H1 (cell line): ENCODE data around the gene F8. TPM values are rescaled to one million over a fixed set of nuclear protein-coding genes. Genes with fewer than 3 reads are reported as not detected.
A peak's percentile ranks its signal among the peaks of the same experiment; 100 is the strongest.

Experiments
- CTCF ChIA-PET: fragments of 300-600 bp; sonication (Branson Sonifier 250); formaldehyde crosslinking; loops from one replicate; lab custom pipeline; 2021; ENCODE audit not compliant: partially characterized antibody; lab: Charles Lee
- POLR2A ChIA-PET: fragments of 300-600 bp; sonication (Branson Sonifier 250); formaldehyde crosslinking; loops from one replicate; lab custom pipeline; 2021; ENCODE audit warnings: inconsistent platforms; ENCODE audit not compliant: partially characterized antibody; lab: Charles Lee
- DNase-seq, 2 experiments: peaks; one replicate each; pipeline versions ENCODE4 v3.0.0 to v3.0.0-alpha.2; 2010 to 2022; ENCODE audit warnings: low spot score in 2 of 2, low read depth in 1 of 2, mixed read lengths in 1 of 2
- FAIRE-seq: peaks from 2 replicates; lab custom pipeline; 2011; peaks lifted over from hg19 to GRCh38; lab: Jason Lieb, UNC
- H2AFZ ChIP-seq: 2 replicates; pipeline ENCODE4 v1.8.1; 2012; ENCODE audit warnings: low read length, inconsistent platforms
- H2AK5ac ChIP-seq: 2 replicates; pipeline ENCODE4 v1.6.1; 2013; ENCODE audit warnings: low read depth, low read length
- H2BK120ac ChIP-seq: replicated peaks from 2 replicates; pipeline ENCODE3; 2013; ENCODE audit warnings: low read depth, low read length, inconsistent platforms
- H2BK12ac ChIP-seq: 2 replicates; pipeline ENCODE4 v1.6.1; 2013; ENCODE audit warnings: low read depth, low read length
- H2BK15ac ChIP-seq: 2 replicates; pipeline ENCODE4 v1.6.1; 2013; ENCODE audit warnings: low read length
- H2BK20ac ChIP-seq: 2 replicates; pipeline ENCODE4 v1.6.1; 2013; ENCODE audit warnings: low read length
- H2BK5ac ChIP-seq: 2 replicates; pipeline ENCODE4 v1.6.1; 2013; ENCODE audit warnings: low read depth, low read length
- H3K14ac ChIP-seq: 2 replicates; pipeline ENCODE4 v1.6.1; 2013; ENCODE audit warnings: inconsistent platforms; ENCODE audit not compliant: insufficient read length
- H3K18ac ChIP-seq: 2 replicates; pipeline ENCODE4 v1.6.1; 2013; ENCODE audit warnings: low read length; ENCODE audit errors: extremely low read depth
- H3K23ac ChIP-seq: 2 replicates; pipeline ENCODE4 v1.6.1; 2013; ENCODE audit warnings: inconsistent platforms; ENCODE audit not compliant: insufficient read length
- H3K23me2 ChIP-seq: 2 replicates; pipeline ENCODE4 v1.6.1; 2013; ENCODE audit warnings: low read depth, low read length
- H3K27ac ChIP-seq: 2 replicates; pipeline ENCODE4 v1.6.1; 2011; ENCODE audit warnings: low read depth, low read length, inconsistent platforms
- H3K27me3 ChIP-seq, 4 experiments: replicated peaks in 1 of 4; 1 replicate in 1 of 4; 2 replicates in 3 of 4; pipeline versions ENCODE4 v1.6.1 to v1.8.1; 2011 to 2013; ENCODE audit warnings: low read length in 3 of 4, mild to moderate bottlenecking in 3 of 4, inconsistent platforms in 2 of 4, mixed read lengths in 2 of 4, moderate library complexity in 1 of 4; ENCODE audit not compliant: control insufficient read depth in 3 of 4, insufficient read depth in 3 of 4; ENCODE audit errors: extremely low read depth in 1 of 4
- H3K36me3 ChIP-seq, 4 experiments: 2 replicates each; pipeline versions ENCODE4 v1.6.1 to v1.8.1; 2011 to 2013; ENCODE audit warnings: mild to moderate bottlenecking in 4 of 4, low read length in 3 of 4, moderate library complexity in 2 of 4, control low read depth in 1 of 4, inconsistent platforms in 1 of 4; ENCODE audit not compliant: insufficient read depth in 4 of 4, control insufficient read depth in 2 of 4
- H3K4ac ChIP-seq: replicated peaks from 2 replicates; pipeline ENCODE3; 2013; ENCODE audit warnings: low read length, low read depth, mixed read lengths, inconsistent platforms; ENCODE audit not compliant: insufficient read length
- H3K4me1 ChIP-seq, 4 experiments: replicated peaks in 1 of 4; 1 replicate in 1 of 4; 2 replicates in 3 of 4; pipeline versions ENCODE4 v1.6.1 to v1.8.1; 2011 to 2013; ENCODE audit warnings: low read length in 3 of 4, inconsistent platforms in 2 of 4, mixed read lengths in 1 of 4; ENCODE audit not compliant: insufficient read depth in 4 of 4, control insufficient read depth in 3 of 4
- H3K4me2 ChIP-seq, 2 experiments: 2 replicates each; pipeline versions ENCODE4 v1.6.1 to v1.8.1; 2011 to 2013; ENCODE audit warnings: low read depth in 2 of 2, low read length in 2 of 2, control low read depth in 1 of 2, inconsistent platforms in 1 of 2, mild to moderate bottlenecking in 1 of 2; ENCODE audit not compliant: insufficient read depth in 1 of 2
- H3K4me3 ChIP-seq, 4 experiments: fragments of 200-600, 300-600 bp in 1 of 4; sonication (generic), shearing (Covaris generic), sonication (Bioruptor Twin) in 1 of 4; 2 replicates each; pipeline versions ENCODE4 v1.5.1 to v1.8.1; 2011 to 2016; ENCODE audit warnings: low read length in 4 of 4, low read depth in 3 of 4, control low read depth in 2 of 4, inconsistent platforms in 2 of 4, mild to moderate bottlenecking in 2 of 4, mixed read lengths in 1 of 4, moderate library complexity in 1 of 4; ENCODE audit not compliant: insufficient read depth in 2 of 4; ENCODE audit errors: extremely low read depth in 1 of 4
- H3K56ac ChIP-seq: replicated peaks from 2 replicates; pipeline ENCODE3; 2013; ENCODE audit warnings: low read depth, mild to moderate bottlenecking, mixed read lengths, low read length, inconsistent platforms; ENCODE audit not compliant: insufficient read length
- H3K79me1 ChIP-seq: 2 replicates; pipeline ENCODE4 v1.6.1; 2013; ENCODE audit warnings: low read depth, low read length, control low read depth
- H3K79me2 ChIP-seq, 2 experiments: 2 replicates each; pipeline versions ENCODE4 v1.6.1 to v1.8.1; 2012 to 2013; ENCODE audit warnings: low read length in 2 of 2, mild to moderate bottlenecking in 2 of 2, inconsistent platforms in 1 of 2; ENCODE audit not compliant: insufficient read depth in 2 of 2, control insufficient read depth in 1 of 2
- H3K9ac ChIP-seq, 4 experiments: replicated peaks in 1 of 4; 1 replicate in 1 of 4; 2 replicates in 3 of 4; pipeline versions ENCODE4 v1.6.1 to v1.8.1; 2011 to 2013; ENCODE audit warnings: low read depth in 3 of 4, low read length in 3 of 4, control low read depth in 2 of 4, mild to moderate bottlenecking in 2 of 4, moderate library complexity in 2 of 4, inconsistent platforms in 1 of 4; ENCODE audit errors: extremely low read depth in 1 of 4
- H3K9me3 ChIP-seq, 2 experiments: 2 replicates each; pipeline versions ENCODE4 v1.6.1 to v1.8.1; 2012 to 2013; ENCODE audit warnings: mild to moderate bottlenecking in 2 of 2, moderate library complexity in 2 of 2, control low read depth in 1 of 2, inconsistent platforms in 1 of 2, low read depth in 1 of 2, low read length in 1 of 2, mixed read lengths in 1 of 2; ENCODE audit not compliant: insufficient read depth in 2 of 2
- H4K20me1 ChIP-seq, 2 experiments: replicated peaks in 1 of 2; 2 replicates each; pipeline versions ENCODE3 to v1.8.1; 2011 to 2013; ENCODE audit warnings: inconsistent platforms in 2 of 2, low read length in 2 of 2, mild to moderate bottlenecking in 1 of 2; ENCODE audit not compliant: insufficient read depth in 2 of 2, control insufficient read depth in 1 of 2
- H4K5ac ChIP-seq: 2 replicates; pipeline ENCODE4 v1.6.1; 2013; ENCODE audit warnings: low read length, low read depth, mixed read lengths, inconsistent platforms; ENCODE audit not compliant: insufficient read length
- H4K8ac ChIP-seq: 2 replicates; pipeline ENCODE4 v1.8.0; 2013; ENCODE audit warnings: mild to moderate bottlenecking, moderate library complexity, low read length, inconsistent platforms; ENCODE audit not compliant: insufficient read depth; ENCODE audit errors: extremely low read depth
- H4K91ac ChIP-seq: replicated peaks from 2 replicates; pipeline ENCODE3; 2013; ENCODE audit warnings: low read length, mixed read lengths, inconsistent platforms; ENCODE audit not compliant: insufficient read length
- E2F6 ChIP-seq: IDR thresholded peaks from 2 replicates; pipeline ENCODE4 v1.6.1; 2012; ENCODE audit warnings: inconsistent platforms
- NRF1 ChIP-seq: IDR thresholded peaks from 2 replicates; pipeline ENCODE4 v1.6.1; 2011; ENCODE audit warnings: mild to moderate bottlenecking, low read depth, low read length, improper control_type of control experiment
- RAD21 ChIP-seq, 2 experiments: IDR thresholded peaks in 1 of 2; conservative IDR thresholded peaks in 1 of 2; 2 replicates each; pipeline ENCODE4 v1.6.1; 2011; ENCODE audit warnings: low read depth in 2 of 2, low read length in 2 of 2, improper control_type of control experiment in 1 of 2, inconsistent platforms in 1 of 2, mild to moderate bottlenecking in 1 of 2, moderate library complexity in 1 of 2
- RNF2 ChIP-seq: fragments of 200-900, 300-1000 bp; sonication (generic); IDR thresholded peaks from 2 replicates; pipeline ENCODE4 v1.7.1; 2016; ENCODE audit warnings: borderline replicate concordance, low read depth, mild to moderate bottlenecking, antibody characterized with exemption, low read length; ENCODE audit not compliant: poor library complexity, severe bottlenecking; ENCODE audit errors: missing control alignments
- SAP30 ChIP-seq: fragments of 300-600 bp; sonication (generic); IDR thresholded peaks from 2 replicates; pipeline ENCODE4 v1.7.1; 2012; ENCODE audit warnings: low read length, moderate library complexity, mild to moderate bottlenecking, inconsistent platforms; ENCODE audit not compliant: insufficient read depth, insufficient replicate concordance
- SUZ12 ChIP-seq: fragments of 200-600 bp; sonication (generic); IDR thresholded peaks from 2 replicates; pipeline ENCODE4 v1.6.1; 2012; ENCODE audit warnings: mild to moderate bottlenecking, inconsistent platforms, low read length, moderate library complexity, mixed read lengths
- TEAD4 ChIP-seq: IDR thresholded peaks from 2 replicates; pipeline ENCODE4 v1.6.1; 2012; ENCODE audit warnings: low read depth, low read length, inconsistent platforms, mixed read lengths
- ZNF274 ChIP-seq: IDR thresholded peaks from 2 replicates; pipeline ENCODE4 v1.7.0; 2012; ENCODE audit warnings: low read length, borderline replicate concordance; ENCODE audit errors: extremely low read depth
- WGBS, 2 experiments: shearing (Covaris generic) in 1 of 2; methylation state at CpG; one replicate each; pipeline versions ENCODE4 v1.1.6 to v1.1.7; 2013 to 2015; ENCODE audit warnings: low lambda C conversion rate in 2 of 2, mixed read lengths in 2 of 2, inconsistent platforms in 1 of 2, low coverage in 1 of 2, missing lambda C conversion rate in 1 of 2; ENCODE audit not compliant: insufficient replicate concordance in 2 of 2, insufficient coverage in 1 of 2, insufficient read length in 1 of 2; ENCODE audit errors: extremely low coverage in 1 of 2, missing lambda C conversion rate in 1 of 2; 5-methylcytosine and 5-hydroxymethylcytosine counted together
- polyA plus RNA-seq, 7 experiments: library from polyadenylated mRNA; depleted of rRNA in 3 of 7; stranded (reverse) in 5 of 7; unstranded in 2 of 7; fragments of >200 nt in 5 of 7; fragments of 200-250 nt in 2 of 7; gene quantifications; 1 replicate in 5 of 7; 2 replicates in 1 of 7; 4 replicates in 1 of 7; pipeline versions ENCODE4 v1.2.1 to v1.2.3, GENCODE V29; 2011 to 2013; ENCODE audit warnings: missing spikeins in 2 of 7, mixed read lengths in 2 of 7
- total RNA-seq: library from RNA; stranded (reverse); fragmentation: NEBNext Ultra II Directional; extraction: Animal tissue kit (Norgen Biotek cat#: 25700); gene quantifications from 2 replicates; pipeline ENCODE4 v1.2.1, GENCODE V29; 2021

The F8 gene
- total and polyA plus RNA-seq, 2 of the 8 experiments (the other 6 are each of a cell fraction or from before 2014, with no cell fraction given) = 1.1 to 2.6 TPM

- H4K8ac ChIP-seq = peak overlapping the region; percentile 75
- no peak overlapping the region for H3K56ac ChIP-seq
- no peak overlapping the region for H3K27ac ChIP-seq
- POLR2A ChIA-PET = interaction anchor here (1.0 to 1.3 kb wide), 2 partner anchors 9 to 24 kb away, joined by 3 read pairs; no protein-coding TSS in a partner anchor
- H3K79me2 ChIP-seq = no peaks in the 10 kb centered on the region
- peak overlapping the region in 1 of 4 experiments; percentile 43; a peak in 4 of 7 replicates for H3K9ac ChIP-seq
- no peak overlapping the region for H2BK20ac ChIP-seq
- peak; percentile 100 for FAIRE-seq
- peak overlapping the region; percentile 35 to 61 for H3K4me2 ChIP-seq
- H3K14ac ChIP-seq = no peak overlapping the region
- WGBS, 2 experiments = 48% methylated on average over 14 of the region's 25 CpGs; no CpG with 5 or more reads in 1 of the 2 experiments
- peaks cover 0 to 7% (median 0%) of the 10 kb centered on the region in 4 experiments; a peak in 2 of 8 replicates for H3K36me3 ChIP-seq
- no peak overlapping the region for H3K4ac ChIP-seq
- peak; percentile 63 to 65 for DNase-seq
- H4K20me1 ChIP-seq = no peaks in the 10 kb centered on the region
- peak overlapping the region; percentile 92 for H2AFZ ChIP-seq
- no peak overlapping the region for H2BK5ac ChIP-seq
- H4K5ac ChIP-seq = no peak overlapping the region
- no peak overlapping the region for H2BK120ac ChIP-seq
- no peak overlapping the region for H2BK15ac ChIP-seq
- H3K4me1 ChIP-seq = no peaks in the 10 kb centered on the region
- H2BK12ac ChIP-seq = no peak overlapping the region
- no peak overlapping the region for H3K18ac ChIP-seq
- peak overlapping the region in 1 of 4 experiments; percentile 46; a peak in 1 of 8 replicates for H3K4me3 ChIP-seq
- H4K91ac ChIP-seq = no peak overlapping the region
- CTCF ChIA-PET = interaction anchor here (0.5 to 3.8 kb wide), 7 partner anchors 8 to 223 kb away, joined by 3 to 30 read pairs (median 6); partner anchors contain the start of gene BRCC3
- H3K27me3 ChIP-seq = no peaks in the 10 kb centered on the region
- H3K79me1 ChIP-seq = no peaks in the 10 kb centered on the region
- no peaks in the 10 kb centered on the region for H3K9me3 ChIP-seq
- H3K23me2 ChIP-seq = no peaks in the 10 kb centered on the region
- no peak overlapping the region for H3K23ac ChIP-seq
- H2AK5ac ChIP-seq = no peak overlapping the region
- TF ChIP-seq SAP30 = no peak
- TF ChIP-seq SUZ12 = no peak
- TF ChIP-seq TEAD4 = peak; percentile 91
- no peak for TF ChIP-seq RNF2
- no peak for TF ChIP-seq NRF1
- no peak for TF ChIP-seq E2F6
- no peak for TF ChIP-seq ZNF274
- peak; percentile 57 to 58 for TF ChIP-seq RAD21 (IDR thresholded peaks at IDR 0.05 in 1 of 2, conservative IDR thresholded peaks at IDR 0.05 in 1 of 2; ENCODE audit: low read depth in 2 of 2, low read length in 2 of 2)
These were observed 34.6 kb upstream of the F8 start for GRCh38 chrX:155056877-155057792.
